SU-DHL-6 (cell line): Measurements from ENCODE around the gene GNG7.

ENCODE experiments used
- CTCF ChIP-seq: fragments of 200-600 bp; sonication (generic); IDR thresholded peaks from one replicate; pipeline ENCODE4 v1.5.1; 2017; ENCODE audit warnings: antibody characterized with exemption, mild to moderate bottlenecking, low read length, moderate library complexity; ENCODE audit not compliant: insufficient read depth, poor library complexity, severe bottlenecking
- EZH2phosphoT487 ChIP-seq: fragments of 200-600 bp; sonication (generic), shearing (Covaris generic); conservative IDR thresholded peaks from 2 replicates; pipeline ENCODE4 v1.6.1; 2018; ENCODE audit warnings: mild to moderate bottlenecking, antibody characterized with exemption, low read length, moderate library complexity, mixed read lengths

DNA sequence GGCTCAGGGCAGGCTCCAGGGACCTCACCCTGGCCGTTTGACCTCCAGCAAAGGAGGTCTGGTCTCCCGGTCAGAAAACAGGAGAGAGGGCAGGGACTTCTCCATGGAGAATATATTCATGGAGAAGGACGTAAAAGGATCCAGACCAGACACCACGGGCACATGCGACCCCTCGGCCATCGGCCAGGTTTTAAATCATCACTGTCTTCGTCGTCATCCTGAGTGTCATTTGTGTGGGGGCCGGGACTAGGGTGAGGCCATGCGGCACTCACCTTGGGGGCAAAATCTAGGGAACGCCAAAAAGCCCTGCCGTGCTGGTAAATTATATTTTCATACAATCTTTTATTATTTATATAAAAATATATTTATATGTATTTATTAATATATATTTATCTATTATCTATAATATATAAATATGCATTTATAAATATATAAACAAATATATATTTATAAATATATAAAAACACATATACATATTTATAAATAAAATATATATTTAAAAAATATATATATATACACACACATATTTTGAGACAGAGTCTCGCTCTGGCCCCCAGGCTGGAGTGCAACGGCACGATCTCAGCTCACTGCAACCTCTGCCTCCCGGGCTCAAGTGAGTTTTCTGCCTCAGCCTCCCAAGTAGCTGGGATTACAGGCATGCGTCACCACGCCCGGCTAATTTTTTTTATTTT is 151.2 kb downstream of the GNG7 start:
- TF ChIP-seq CTCF (no peak), EZH2phosphoT487 (no peak)
